Stomach (tissue), 9 donors: Measurements from ENCODE around the gene ANTKMT. TPM values are rescaled to one million over a fixed set of nuclear protein-coding genes. Genes with fewer than 3 reads are reported as not detected.
A peak's percentile ranks its signal among the peaks of the same experiment; 100 is the strongest.

ENCODE experiments used
- DNase-seq, 2 donors: peaks; one replicate each; pipeline versions ENCODE4 v3.0.0 to v3.0.0-alpha.2; 2013 to 2019
- H3K27ac ChIP-seq, 5 donors: fragments of 200-600 bp in 4 of 5; sonication (generic) in 4 of 5; one replicate each; pipeline ENCODE4 v1.5.1; 2013 to 2019; ENCODE audit warnings: mild to moderate bottlenecking in 1 of 5, moderate library complexity in 1 of 5
- H3K27me3 ChIP-seq, 3 donors: fragments of 200-600 bp; sonication (generic); one replicate each; pipeline ENCODE4 v1.5.1; 2017 to 2019; ENCODE audit warnings: mixed run types in 1 of 3
- H3K36me3 ChIP-seq, 4 donors: fragments of 200-600 bp; sonication (generic); 1 replicate in 3 of 4; 2 replicates in 1 of 4; pipeline ENCODE4 v1.5.1; 2016 to 2019
- H3K4me1 ChIP-seq, 4 donors: fragments of 200-600 bp; sonication (generic); one replicate each; pipeline ENCODE4 v1.5.1; 2016 to 2019
- H3K4me3 ChIP-seq, 4 donors: fragments of 200-600 bp; sonication (generic) in 3 of 4; one replicate each; pipeline ENCODE4 v1.5.1; 2016 to 2019; ENCODE audit warnings: mild to moderate bottlenecking in 1 of 4
- H3K9me3 ChIP-seq, 4 donors: fragments of 200-600 bp; sonication (generic); one replicate each; pipeline ENCODE4 v1.5.1; 2016 to 2019
- EP300 ChIP-seq: sonication (generic); formaldehyde crosslinking; IDR thresholded peaks from one replicate; pipeline ENCODE4 v1.6.1; 2017; ENCODE audit warnings: antibody characterized with exemption
- POLR2A ChIP-seq, 4 donors: fragments of 450-650 bp; IDR thresholded peaks; one replicate each; pipeline ENCODE4 v1.6.1; 2016; ENCODE audit warnings: antibody characterized with exemption in 4 of 4, control low read depth in 2 of 4, mild to moderate bottlenecking in 1 of 4, moderate library complexity in 1 of 4
- POLR2AphosphoS5 ChIP-seq, 3 donors: sonication (generic); formaldehyde crosslinking; IDR thresholded peaks; one replicate each; pipeline ENCODE4 v1.6.1; 2016; ENCODE audit warnings: antibody characterized with exemption in 3 of 3
- WGBS, 5 donors: extraction: QIAGEN DNeasy Blood & Tissue Kit in 3 of 5; methylation state at CpG; one replicate each; pipeline versions ENCODE4 v1.1.5 to v1.1.7; 2013 to 2018; 5-methylcytosine and 5-hydroxymethylcytosine counted together
- intact Hi-C: fragments of 100-400 bp; cut with DNase I; formaldehyde crosslinking; loops from one replicate; pipeline ENCODE4 v1.15.1; 2023; ENCODE audit warnings: low total_unique reads
- polyA plus RNA-seq, 3 donors: library from polyadenylated mRNA; stranded (reverse); fragments of 200-250 nt; gene quantifications; one replicate each; pipeline ENCODE4 v1.2.3, GENCODE V29; 2013
- total RNA-seq, 5 donors: library from RNA; depleted of rRNA; stranded (reverse); fragments of >200 nt; gene quantifications; one replicate each; pipeline versions ENCODE4 v1.1.0 to v1.2.3, GENCODE V29; 2014 to 2016
- TF ChIP-seq, protein P1 (sequence below), 7 experiments: fragments of 450-650 bp in 4 of 7; fragments of 200-600 bp in 3 of 7; sonication (generic) in 3 of 7; IDR thresholded peaks; one replicate each; pipeline ENCODE4 v1.5.1; 2016 to 2019; ENCODE audit warnings: antibody characterized with exemption in 7 of 7, control low read depth in 2 of 7, mild to moderate bottlenecking in 1 of 7
- donor health status: healthy with polysubstance abuse.
- donor health status: Bipolar disorder and iron deficiency.
- donor health status: healthy.

Gene ANTKMT
- total and polyA plus RNA-seq, 8 donors: 9.7 to 602 (median 51.5) TPM

DNA sequence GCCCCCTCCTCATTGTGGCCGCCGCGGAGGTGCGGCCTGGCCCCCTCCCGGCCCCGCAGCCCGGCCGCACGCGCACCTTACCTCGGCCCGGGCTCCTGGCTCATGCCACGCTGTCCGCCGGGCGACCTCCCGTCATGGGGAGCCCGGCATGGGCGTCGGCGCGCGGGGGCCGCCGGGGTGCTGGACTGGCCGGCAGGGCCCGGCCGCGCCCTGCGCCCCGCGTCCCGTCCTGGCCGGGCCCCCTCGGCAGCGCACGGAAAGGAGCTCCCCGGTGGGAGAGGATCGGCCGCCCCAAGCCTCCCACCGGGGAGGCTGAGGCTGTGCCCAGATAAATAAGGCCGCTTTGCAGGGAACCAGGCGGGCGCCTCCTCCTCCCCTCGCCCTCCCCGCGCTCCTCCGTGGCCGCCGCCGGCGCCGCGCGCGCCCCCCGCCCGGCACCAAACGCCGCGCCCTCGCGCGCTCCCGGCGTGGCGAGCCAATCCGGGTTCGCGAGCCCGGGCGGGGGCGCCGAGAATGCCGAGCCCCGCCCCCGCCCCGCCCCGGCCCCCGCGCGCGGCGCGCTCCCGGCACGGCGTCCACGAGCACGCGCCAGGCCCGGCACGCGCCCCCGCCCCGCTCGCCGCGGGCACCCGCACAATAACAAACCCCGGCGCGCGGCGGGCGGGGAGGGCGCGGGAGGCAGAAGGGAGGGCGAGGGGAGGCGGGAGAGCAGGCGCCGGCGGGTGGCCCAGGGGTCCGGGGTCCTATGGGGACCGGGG, 15.3 kb upstream of the ANTKMT start, which contains the start of gene FBXL16:
TSS of gene FBXL16 (minus strand) at position 371 of the 758 bp plus-strand sequence. CDS start 8,396 bp downstream, outside the sequence.
- peak in 1 of 2 donors; percentile 65 for DNase-seq
- no peaks in the 10 kb centered on the region for H3K36me3 ChIP-seq
- TF ChIP-seq, protein P1, sequence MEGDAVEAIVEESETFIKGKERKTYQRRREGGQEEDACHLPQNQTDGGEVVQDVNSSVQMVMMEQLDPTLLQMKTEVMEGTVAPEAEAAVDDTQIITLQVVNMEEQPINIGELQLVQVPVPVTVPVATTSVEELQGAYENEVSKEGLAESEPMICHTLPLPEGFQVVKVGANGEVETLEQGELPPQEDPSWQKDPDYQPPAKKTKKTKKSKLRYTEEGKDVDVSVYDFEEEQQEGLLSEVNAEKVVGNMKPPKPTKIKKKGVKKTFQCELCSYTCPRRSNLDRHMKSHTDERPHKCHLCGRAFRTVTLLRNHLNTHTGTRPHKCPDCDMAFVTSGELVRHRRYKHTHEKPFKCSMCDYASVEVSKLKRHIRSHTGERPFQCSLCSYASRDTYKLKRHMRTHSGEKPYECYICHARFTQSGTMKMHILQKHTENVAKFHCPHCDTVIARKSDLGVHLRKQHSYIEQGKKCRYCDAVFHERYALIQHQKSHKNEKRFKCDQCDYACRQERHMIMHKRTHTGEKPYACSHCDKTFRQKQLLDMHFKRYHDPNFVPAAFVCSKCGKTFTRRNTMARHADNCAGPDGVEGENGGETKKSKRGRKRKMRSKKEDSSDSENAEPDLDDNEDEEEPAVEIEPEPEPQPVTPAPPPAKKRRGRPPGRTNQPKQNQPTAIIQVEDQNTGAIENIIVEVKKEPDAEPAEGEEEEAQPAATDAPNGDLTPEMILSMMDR (IDR thresholded peaks at IDR 0.05): no peak
- TF ChIP-seq EP300 (no peak), POLR2AphosphoS5 (IDR thresholded peaks at IDR 0.05) (no peak), POLR2A (IDR thresholded peaks at IDR 0.05) (no peak)
- WGBS, 5 donors: 0 to 2% (median 1%) methylated on average over 18 to 113 of the region's 115 CpGs
- peak within 1 kb of the TSS in 1 of 5 donors; percentile 9 for H3K27ac ChIP-seq
- intact Hi-C loops: no loop called here
- H3K4me1 ChIP-seq: peaks cover 10 to 37% (median 26%) of the 10 kb centered on the region in 4 donors
- H3K27me3 ChIP-seq: peaks cover 68 to 100% (median 97%) of the 10 kb centered on the region in 3 donors
- peak within 1 kb of the TSS; percentile 9 to 24 (median 20) for H3K4me3 ChIP-seq
- H3K9me3 ChIP-seq: no peaks in the 10 kb centered on the region

DNA sequence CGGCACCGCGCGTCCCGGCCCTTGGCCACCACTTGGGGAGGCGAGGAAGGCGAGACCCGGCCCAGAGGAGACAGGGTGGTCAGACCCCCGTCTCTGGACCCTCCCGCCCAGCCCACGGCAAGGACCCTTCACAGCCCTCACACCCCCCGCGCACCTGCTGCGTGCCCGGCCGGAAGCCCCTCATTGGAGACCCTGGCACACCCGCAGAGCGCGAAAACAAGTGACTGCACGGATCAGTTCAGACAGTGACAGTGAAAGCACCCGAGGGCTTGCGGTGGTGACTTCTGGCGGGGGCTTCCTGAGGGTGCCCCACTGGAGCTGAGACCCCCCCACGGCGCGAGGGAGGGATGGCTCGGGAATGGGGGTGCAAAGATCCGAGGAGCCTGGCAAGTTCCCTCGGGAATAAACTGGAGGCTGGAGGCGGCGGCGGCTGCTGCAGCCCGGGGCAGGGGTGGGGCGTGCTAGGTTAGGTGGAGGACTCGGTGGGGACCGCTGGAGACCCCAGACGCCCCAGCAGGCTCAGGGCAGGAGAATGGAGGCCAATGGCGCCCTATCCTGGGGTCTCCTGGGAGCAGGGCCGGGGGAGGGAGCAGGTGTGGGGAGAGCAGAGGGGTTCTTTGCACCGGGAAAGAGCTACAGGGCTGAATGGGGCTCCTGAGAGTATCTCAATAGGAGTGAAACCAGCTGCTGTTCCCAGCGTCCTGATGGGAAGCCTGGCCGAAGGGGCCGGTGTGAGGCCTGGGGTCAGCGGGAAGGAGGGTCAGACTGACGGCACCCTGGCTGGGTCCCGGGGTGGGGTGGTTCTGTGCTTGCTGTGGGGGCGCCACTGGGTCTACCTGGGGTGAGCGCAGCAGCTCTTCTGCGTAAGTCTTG, 14.5 kb upstream of the ANTKMT start:
- Histone ChIP-seq H3K4me1 (peaks cover 7 to 31% (median 23%) of the 10 kb centered on the region in 4 donors), H3K36me3 (no peaks in the 10 kb centered on the region), H3K27me3 (peaks cover 67 to 100% (median 97%) of the 10 kb centered on the region in 3 donors), H3K4me3 (peak overlapping the region in 2 of 4 donors; percentile 18 to 24), H3K9me3 (no peaks in the 10 kb centered on the region), H3K27ac (peak overlapping the region in 1 of 5 donors; percentile 9)
- intact Hi-C loops: no loop called here
- 4 to 6% (median 5%) methylated on average over 37 to 49 of the region's 49 CpGs for WGBS, 5 donors
- no peak for DNase-seq
- TF ChIP-seq, protein P1 (IDR thresholded peaks at IDR 0.05): no peak

DNA sequence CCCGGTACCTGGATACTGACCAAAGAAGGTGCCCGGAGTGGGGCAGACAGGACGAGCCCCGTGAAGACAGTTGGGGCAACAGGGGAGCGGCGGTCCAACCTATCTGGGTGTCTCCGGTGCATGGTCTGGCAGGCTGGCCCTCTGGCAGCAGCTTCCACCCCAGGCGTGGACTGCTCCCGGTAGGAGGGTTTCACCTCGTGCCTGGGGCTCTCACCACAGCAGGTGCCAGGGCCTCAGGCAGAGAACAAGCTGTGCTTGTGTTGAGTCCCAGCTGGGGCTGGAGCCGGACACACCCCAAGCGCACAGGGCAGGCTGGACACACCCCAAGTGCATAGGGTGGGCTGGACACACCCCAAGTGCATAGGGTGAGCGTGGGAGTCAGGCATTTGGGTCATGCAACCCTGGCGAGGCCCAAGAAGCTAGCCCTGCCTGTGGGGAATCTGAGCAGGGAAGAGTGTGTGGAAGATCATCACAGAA, 13.8 kb upstream of the ANTKMT start:
- Histone ChIP-seq H3K27ac (peak overlapping the region in 1 of 5 donors; percentile 5), H3K4me3 (no peak overlapping the region), H3K9me3 (no peaks in the 10 kb centered on the region), H3K27me3 (peaks cover 65 to 100% (median 92%) of the 10 kb centered on the region in 3 donors), H3K4me1 (peaks cover 7 to 37% (median 26%) of the 10 kb centered on the region in 4 donors), H3K36me3 (no peaks in the 10 kb centered on the region)
- DNase-seq: no peak
- 17 to 28% (median 24%) methylated on average over 8 to 14 of the region's 14 CpGs for WGBS, 5 donors
- no peak for TF ChIP-seq POLR2AphosphoS5 (IDR thresholded peaks at IDR 0.05)
- TF ChIP-seq, protein P1 (IDR thresholded peaks at IDR 0.05): no peak
- TF ChIP-seq EP300: no peak
- intact Hi-C loops: no loop called here

DNA sequence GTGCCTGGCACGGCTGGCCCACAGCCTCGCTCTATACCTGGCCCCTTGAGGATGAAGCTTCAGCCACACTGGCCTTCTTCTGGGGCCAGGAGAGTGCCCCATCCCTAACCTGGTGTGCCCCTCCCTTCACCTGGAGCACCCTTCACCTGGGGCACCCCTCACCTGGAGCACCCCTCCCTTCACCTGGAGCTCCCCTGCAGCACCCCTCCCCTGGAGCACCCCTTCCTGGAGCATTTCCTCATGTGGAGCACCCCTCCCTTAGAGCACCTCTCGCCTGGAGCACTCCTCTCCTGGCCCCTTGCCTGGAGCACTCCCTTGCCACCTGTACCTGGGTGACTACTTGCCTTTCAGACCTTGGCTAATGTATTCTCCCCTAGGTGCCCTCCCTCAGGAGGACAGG, 12.9 kb upstream of the ANTKMT start:
- no peak overlapping the region for H3K4me3 ChIP-seq
- WGBS, 5 donors: 44 to 65% (median 58%) methylated on average over 3 of the region's 3 CpGs
- DNase-seq: no peak
- TF ChIP-seq, protein P1 (IDR thresholded peaks at IDR 0.05): no peak
- TF ChIP-seq POLR2A (IDR thresholded peaks at IDR 0.05) (no peak), POLR2AphosphoS5 (IDR thresholded peaks at IDR 0.05) (no peak), EP300 (no peak)
- peaks cover 7 to 39% (median 26%) of the 10 kb centered on the region in 4 donors for H3K4me1 ChIP-seq
- H3K27ac ChIP-seq: no peak overlapping the region
- peaks cover 59 to 99% (median 83%) of the 10 kb centered on the region in 3 donors for H3K27me3 ChIP-seq
- no peaks in the 10 kb centered on the region for H3K9me3 ChIP-seq
- H3K36me3 ChIP-seq: no peaks in the 10 kb centered on the region
- intact Hi-C loops: no loop called here
